ENCODE data around the gene MED23.

Gene MED23

GRCh38 chr6:131586543-131586942, 41.5 kb downstream of the MED23 start:
- Histone ChIP-seq H3K4me1 (ENCODE audit: insufficient read depth, low read length) (no peaks in the 10 kb centered on the region), H3K36me3 (ENCODE audit: insufficient read depth, low read length) (peaks cover 78% of the 10 kb centered on the region), H3K27me3 (ENCODE audit: insufficient read depth, low read length) (no peaks in the 10 kb centered on the region), H3K9me3 (ENCODE audit: low read length) (no peaks in the 10 kb centered on the region), H3K4me3 (ENCODE audit: low read length) (no peak overlapping the region), H2AFZ (ENCODE audit: low read depth, low read length) (no peak overlapping the region)

- H3K36me3 ChIP-seq (ENCODE audit: insufficient read depth, low read length), result peaks cover 59% of the 10 kb centered on the region
- H2AFZ ChIP-seq (ENCODE audit: low read depth, low read length), result no peak overlapping the region
- no peaks in the 10 kb centered on the region for H3K27me3 ChIP-seq (ENCODE audit: insufficient read depth, low read length)
- no peak overlapping the region for H3K4me3 ChIP-seq (ENCODE audit: low read length)
- no peaks in the 10 kb centered on the region for H3K4me1 ChIP-seq (ENCODE audit: insufficient read depth, low read length)
- no peaks in the 10 kb centered on the region for H3K9me3 ChIP-seq (ENCODE audit: low read length)
Observed at GRCh38 chr6:131581523-131581922, 46.5 kb downstream of the MED23 start.

- no peak overlapping the region for H3K4me3 ChIP-seq (ENCODE audit: low read length)
Observed at GRCh38 chr6:131575834-131576478, 52.1 kb downstream of the MED23 start.

GRCh38 chr6:131574686-131575085, 53.4 kb downstream of the MED23 start:
- no peaks in the 10 kb centered on the region for H3K9me3 ChIP-seq (ENCODE audit: low read length)

More at GRCh38 chr6:131575834-131576478, 52.1 kb downstream of the MED23 start:
- Histone ChIP-seq H3K9me3 (ENCODE audit: low read length) (no peaks in the 10 kb centered on the region), H3K36me3 (ENCODE audit: insufficient read depth, low read length) (peaks cover 18% of the 10 kb centered on the region), H3K27me3 (ENCODE audit: insufficient read depth, low read length) (no peaks in the 10 kb centered on the region), H3K4me1 (ENCODE audit: insufficient read depth, low read length) (no peaks in the 10 kb centered on the region), H2AFZ (ENCODE audit: low read depth, low read length) (no peak overlapping the region)

GRCh38 chr6:131574133-131574532, 53.9 kb downstream of the MED23 start:
- H3K4me3 ChIP-seq (ENCODE audit: low read length), result no peak overlapping the region
- no peaks in the 10 kb centered on the region for H3K27me3 ChIP-seq (ENCODE audit: insufficient read depth, low read length)
- H2AFZ ChIP-seq (ENCODE audit: low read depth, low read length), result no peak overlapping the region
- peaks cover 8% of the 10 kb centered on the region for H3K36me3 ChIP-seq (ENCODE audit: insufficient read depth, low read length)
- H3K4me1 ChIP-seq (ENCODE audit: insufficient read depth, low read length), result no peaks in the 10 kb centered on the region
- no peaks in the 10 kb centered on the region for H3K9me3 ChIP-seq (ENCODE audit: low read length)

More at GRCh38 chr6:131574686-131575085, 53.4 kb downstream of the MED23 start:
- Histone ChIP-seq H3K4me3 (ENCODE audit: low read length) (no peak overlapping the region), H3K27me3 (ENCODE audit: insufficient read depth, low read length) (no peaks in the 10 kb centered on the region), H3K4me1 (ENCODE audit: insufficient read depth, low read length) (no peaks in the 10 kb centered on the region), H3K36me3 (ENCODE audit: insufficient read depth, low read length) (peaks cover 9% of the 10 kb centered on the region), H2AFZ (ENCODE audit: low read depth, low read length) (no peak overlapping the region)

GRCh38 chr6:131572686-131573415, 55.2 kb downstream of the MED23 start, which contains the start of gene ARG1:
Gene ARG1, plus strand, starts transcription at chr6:131573226. Its CDS starts 57 bp downstream, at chr6:131573283.
- H3K9me3 ChIP-seq (ENCODE audit: low read length), result no peaks in the 10 kb centered on the region
- H2AFZ ChIP-seq (ENCODE audit: low read depth, low read length), result no peak within 1 kb of the TSS
- H3K27me3 ChIP-seq (ENCODE audit: insufficient read depth, low read length), result no peaks in the 10 kb centered on the region
- no peaks in the 10 kb centered on the region for H3K4me1 ChIP-seq (ENCODE audit: insufficient read depth, low read length)
- peaks cover 3% of the 10 kb centered on the region for H3K36me3 ChIP-seq (ENCODE audit: insufficient read depth, low read length)
- H3K4me3 ChIP-seq (ENCODE audit: low read length), result no peak within 1 kb of the TSS

GRCh38 chr6:131568726-131569125, 59.3 kb downstream of the MED23 start:
- Histone ChIP-seq H3K4me3 (ENCODE audit: low read length) (no peak overlapping the region), H3K36me3 (ENCODE audit: insufficient read depth, low read length) (no peaks in the 10 kb centered on the region), H3K9me3 (ENCODE audit: low read length) (no peaks in the 10 kb centered on the region), H3K27me3 (ENCODE audit: insufficient read depth, low read length) (no peaks in the 10 kb centered on the region), H2AFZ (ENCODE audit: low read depth, low read length) (no peak overlapping the region), H3K4me1 (ENCODE audit: insufficient read depth, low read length) (no peaks in the 10 kb centered on the region)

GRCh38 chr6:131565056-131565455, 63.0 kb downstream of the MED23 start:
- H2AFZ ChIP-seq (ENCODE audit: low read depth, low read length), result no peak overlapping the region
- H3K27me3 ChIP-seq (ENCODE audit: insufficient read depth, low read length), result no peaks in the 10 kb centered on the region
- H3K4me1 ChIP-seq (ENCODE audit: insufficient read depth, low read length), result no peaks in the 10 kb centered on the region
- H3K9me3 ChIP-seq (ENCODE audit: low read length), result no peaks in the 10 kb centered on the region
- no peak overlapping the region for H3K4me3 ChIP-seq (ENCODE audit: low read length)
- no peaks in the 10 kb centered on the region for H3K36me3 ChIP-seq (ENCODE audit: insufficient read depth, low read length)

GRCh38 chr6:131561925-131562707, 65.9 kb downstream of the MED23 start:
- Histone ChIP-seq H3K4me3 (ENCODE audit: low read length) (no peak overlapping the region), H3K27me3 (ENCODE audit: insufficient read depth, low read length) (no peaks in the 10 kb centered on the region), H2AFZ (ENCODE audit: low read depth, low read length) (no peak overlapping the region), H3K9me3 (ENCODE audit: low read length) (no peaks in the 10 kb centered on the region), H3K4me1 (ENCODE audit: insufficient read depth, low read length) (no peaks in the 10 kb centered on the region), H3K36me3 (ENCODE audit: insufficient read depth, low read length) (no peaks in the 10 kb centered on the region)

- H3K9me3 ChIP-seq (ENCODE audit: low read length), result no peaks in the 10 kb centered on the region
- no peak overlapping the region for H3K4me3 ChIP-seq (ENCODE audit: low read length)
- H2AFZ ChIP-seq (ENCODE audit: low read depth, low read length), result no peak overlapping the region
- no peaks in the 10 kb centered on the region for H3K27me3 ChIP-seq (ENCODE audit: insufficient read depth, low read length)
- no peaks in the 10 kb centered on the region for H3K36me3 ChIP-seq (ENCODE audit: insufficient read depth, low read length)
- H3K4me1 ChIP-seq (ENCODE audit: insufficient read depth, low read length), result no peaks in the 10 kb centered on the region
Observed at GRCh38 chr6:131558922-131559321, 69.1 kb downstream of the MED23 start.

GRCh38 chr6:131555992-131556391, 72.0 kb downstream of the MED23 start:
- Histone ChIP-seq H3K4me3 (ENCODE audit: low read length) (no peak overlapping the region), H3K27me3 (ENCODE audit: insufficient read depth, low read length) (no peaks in the 10 kb centered on the region), H3K4me1 (ENCODE audit: insufficient read depth, low read length) (no peaks in the 10 kb centered on the region), H3K36me3 (ENCODE audit: insufficient read depth, low read length) (no peaks in the 10 kb centered on the region), H2AFZ (ENCODE audit: low read depth, low read length) (no peak overlapping the region), H3K9me3 (ENCODE audit: low read length) (no peaks in the 10 kb centered on the region)

GRCh38 chr6:131552572-131552971, 75.5 kb downstream of the MED23 start:
- Histone ChIP-seq H3K9me3 (ENCODE audit: low read length) (no peaks in the 10 kb centered on the region), H3K4me1 (ENCODE audit: insufficient read depth, low read length) (no peaks in the 10 kb centered on the region), H2AFZ (ENCODE audit: low read depth, low read length) (no peak overlapping the region), H3K27me3 (ENCODE audit: insufficient read depth, low read length) (no peaks in the 10 kb centered on the region), H3K36me3 (ENCODE audit: insufficient read depth, low read length) (no peaks in the 10 kb centered on the region), H3K4me3 (ENCODE audit: low read length) (no peak overlapping the region)

GRCh38 chr6:131551902-131552301, 76.1 kb downstream of the MED23 start:
- Histone ChIP-seq H3K4me1 (ENCODE audit: insufficient read depth, low read length) (no peaks in the 10 kb centered on the region), H3K9me3 (ENCODE audit: low read length) (no peaks in the 10 kb centered on the region), H3K27me3 (ENCODE audit: insufficient read depth, low read length) (no peaks in the 10 kb centered on the region), H3K4me3 (ENCODE audit: low read length) (no peak overlapping the region), H2AFZ (ENCODE audit: low read depth, low read length) (no peak overlapping the region), H3K36me3 (ENCODE audit: insufficient read depth, low read length) (no peaks in the 10 kb centered on the region)

Measured in neuron (in vitro differentiated cells).